B cell (primary cell): ENCODE measurements around the gene PEBP1. TPM values are rescaled to one million over a fixed set of nuclear protein-coding genes. Genes with fewer than 3 reads are reported as not detected.

Experiments
- ATAC-seq: fragments of 200-7000 bp; cut with Tn5 transposase; one replicate; pipeline ENCODE4 v1.10.0; 2021; ENCODE audit warnings: low read depth, mild to moderate bottlenecking, moderate number of reproducible peaks, moderate library complexity
- CTCF ChIA-PET: fragments of 350-600 bp; sonication (Branson Sonifier 250); formaldehyde crosslinking; loops from one replicate; lab custom pipeline; 2021; ENCODE audit warnings: antibody characterized with exemption, inconsistent platforms; lab: Charles Lee
- POLR2A ChIA-PET: fragments of 350-600 bp; sonication (Branson Sonifier 250); formaldehyde crosslinking; loops from one replicate; lab custom pipeline; 2021; ENCODE audit warnings: antibody characterized with exemption; lab: Charles Lee
- DNase-seq: peaks from one replicate; pipeline ENCODE4 v3.0.0; 2013
- H2AFZ ChIP-seq: 2 replicates; pipeline ENCODE4 v1.6.1; 2012; ENCODE audit warnings: mild to moderate bottlenecking, low read depth, low read length; ENCODE audit not compliant: insufficient read depth, poor library complexity, severe bottlenecking
- H3K27ac ChIP-seq, 2 donors: 1 replicate in 1 of 2; 2 replicates in 1 of 2; pipeline ENCODE4 v1.5.1; 2012 to 2013; ENCODE audit warnings: low read length in 2 of 2, mild to moderate bottlenecking in 2 of 2, moderate library complexity in 1 of 2
- H3K27me3 ChIP-seq, 4 experiments: fragments of 200-600 bp in 1 of 4; sonication (generic) in 1 of 4; replicated peaks in 1 of 4; 1 replicate in 2 of 4; 2 replicates in 2 of 4; pipeline versions ENCODE4 v1.6.1 to v1.7.0; 2013 to 2016; ENCODE audit warnings: low read length in 3 of 4, mild to moderate bottlenecking in 2 of 4, mixed read lengths in 1 of 4, moderate library complexity in 1 of 4; ENCODE audit not compliant: insufficient read depth in 4 of 4, control insufficient read depth in 3 of 4; ENCODE audit errors: control extremely low read depth in 1 of 4
- H3K36me3 ChIP-seq, 2 experiments: replicated peaks in 1 of 2; 1 replicate in 1 of 2; 2 replicates in 1 of 2; pipeline versions ENCODE4 v1.6.1 to v1.7.1; 2013; ENCODE audit warnings: low read length in 1 of 2; ENCODE audit not compliant: insufficient read depth in 2 of 2, control insufficient read depth in 1 of 2; ENCODE audit errors: control extremely low read depth in 1 of 2, extremely low read depth in 1 of 2
- H3K4me1 ChIP-seq, 2 donors: fragments of 200-600 bp in 1 of 2; sonication (generic) in 1 of 2; 1 replicate in 1 of 2; 2 replicates in 1 of 2; pipeline versions ENCODE4 v1.5.1 to v1.6.1; 2013 to 2017; ENCODE audit warnings: low read length in 2 of 2; ENCODE audit not compliant: control insufficient read depth in 2 of 2, insufficient read depth in 2 of 2
- H3K4me2 ChIP-seq: replicated peaks from 2 replicates; pipeline ENCODE3; 2012; ENCODE audit warnings: mild to moderate bottlenecking, low read depth, low read length; ENCODE audit not compliant: poor library complexity, severe bottlenecking
- H3K4me3 ChIP-seq, 5 experiments: fragments of 200-600 bp in 1 of 5; sonication (generic) in 1 of 5; 1 replicate in 3 of 5; 2 replicates in 2 of 5; pipeline versions ENCODE4 v1.5.1 to v1.7.0; 2011 to 2016; ENCODE audit warnings: low read length in 4 of 5, mild to moderate bottlenecking in 4 of 5, low read depth in 2 of 5, control low read depth in 1 of 5, moderate library complexity in 1 of 5; ENCODE audit not compliant: insufficient read depth in 1 of 5; ENCODE audit errors: control extremely low read depth in 1 of 5, extremely low read depth in 1 of 5
- H3K79me2 ChIP-seq: fragments of 200-600 bp; sonication (generic); one replicate; pipeline ENCODE4 v1.6.0; 2016; ENCODE audit warnings: low read length; ENCODE audit not compliant: control insufficient read depth, insufficient read depth
- H3K9ac ChIP-seq: fragments of 200-600 bp; sonication (generic); 2 replicates; pipeline ENCODE4 v1.6.1; 2017; ENCODE audit warnings: mild to moderate bottlenecking, low read length, moderate library complexity
- H3K9me3 ChIP-seq, 3 donors: one replicate each; pipeline versions ENCODE4 v1.6.1 to v1.7.1; 2013; ENCODE audit warnings: low read length in 2 of 3; ENCODE audit not compliant: control insufficient read depth in 2 of 3, insufficient read depth in 1 of 3; ENCODE audit errors: control extremely low read depth in 1 of 3
- H4K20me1 ChIP-seq: 2 replicates; pipeline ENCODE4 v1.6.0; 2012; ENCODE audit warnings: mild to moderate bottlenecking, low read length; ENCODE audit not compliant: insufficient read depth, control insufficient read depth, poor library complexity, severe bottlenecking
- H3K27ac Mint-ChIP-seq: one replicate; pipeline ENCODE4 v1.8.0; 2021; ENCODE audit warnings: mixed read lengths
- H3K27me3 Mint-ChIP-seq: one replicate; pipeline ENCODE4 v1.8.0; 2021; ENCODE audit warnings: mixed read lengths
- H3K4me1 Mint-ChIP-seq: one replicate; pipeline ENCODE4 v1.8.0; 2021; ENCODE audit warnings: mixed read lengths
- H3K4me3 Mint-ChIP-seq: one replicate; pipeline ENCODE4 v1.8.0; 2021; ENCODE audit warnings: mixed read lengths
- H3K9me3 Mint-ChIP-seq: one replicate; pipeline ENCODE4 v1.8.0; 2022; ENCODE audit warnings: mixed read lengths; ENCODE audit not compliant: insufficient read depth
- CTCF ChIP-seq: fragments of 200-600 bp; IDR thresholded peaks from one replicate; pipeline ENCODE4 v1.8.0; 2022; ENCODE audit warnings: antibody characterized with exemption, mild to moderate bottlenecking
- EZH2 ChIP-seq: IDR thresholded peaks from 2 replicates; pipeline ENCODE4 v1.6.1; 2012; ENCODE audit warnings: borderline replicate concordance, low read depth, mild to moderate bottlenecking, moderate library complexity, low read length; ENCODE audit not compliant: insufficient read depth, poor library complexity, severe bottlenecking
- WGBS: methylation state at CpG from one replicate; pipeline ENCODE4 v1.1.5; 2013; ENCODE audit warnings: missing lambda C conversion rate; ENCODE audit not compliant: insufficient coverage; 5-methylcytosine and 5-hydroxymethylcytosine counted together
- intact Hi-C: fragments of 100-400 bp; cut with micrococcal nuclease; formaldehyde crosslinking; loops from one replicate; pipeline ENCODE4 v1.10.0; 2022
- polyA plus RNA-seq: library from polyadenylated mRNA; depleted of rRNA; stranded (reverse); fragments of >200 nt; gene quantifications from 2 replicates; pipeline ENCODE4 v1.2.3, GENCODE V29; 2012
- total RNA-seq, 2 donors: library from RNA; stranded (reverse); fragments of 120-200 nt in 1 of 2; gene quantifications; 1 replicate in 1 of 2; 2 replicates in 1 of 2; pipeline versions ENCODE4 v1.2.3 to v1.2.4, GENCODE V29; 2013 to 2022

The PEBP1 gene
- total and polyA plus RNA-seq, 2 donors (not counting 1 experiment from before 2014, with no cell fraction given): 76.6 to 106 TPM

DNA sequence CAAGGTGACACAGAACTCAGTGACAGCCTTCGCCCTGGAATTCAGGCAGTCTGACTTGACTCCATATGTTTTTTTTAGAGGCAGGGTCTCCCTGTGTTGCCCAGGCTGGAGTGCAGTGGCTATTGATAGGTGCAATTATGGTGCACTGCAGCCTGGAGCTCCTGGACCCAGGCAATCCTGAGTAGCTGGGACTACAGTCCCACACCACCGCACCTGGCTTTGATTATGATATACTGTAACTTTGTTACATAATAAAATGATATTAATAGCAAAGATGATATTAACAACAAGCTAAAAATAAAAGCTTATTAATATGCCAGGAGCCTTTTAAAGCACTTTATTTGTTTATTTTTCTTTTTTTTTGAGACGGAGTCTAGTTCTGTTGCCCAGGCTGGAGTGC is 41.9 kb upstream of the PEBP1 start:
- TF ChIP-seq EZH2: no peak
- no peak for TF ChIP-seq CTCF
- intact Hi-C loops: no loop called here
- Histone ChIP-seq H3K79me2 (no peaks in the 10 kb centered on the region), H3K27ac (no peak overlapping the region), H3K9ac (no peak overlapping the region), H3K4me3 (no peak overlapping the region), H3K36me3 (no peaks in the 10 kb centered on the region), H3K4me1 (no peaks in the 10 kb centered on the region), H3K9me3 (no peaks in the 10 kb centered on the region), H3K4me2 (no peak overlapping the region), H4K20me1 (no peaks in the 10 kb centered on the region), H2AFZ (no peak overlapping the region), H3K27me3 (no peaks in the 10 kb centered on the region)
- Mint-ChIP-seq H3K27me3 (peaks cover 3% of the 10 kb centered on the region), H3K4me1 (no peaks in the 10 kb centered on the region), H3K27ac (no peak overlapping the region), H3K4me3 (no peak overlapping the region), H3K9me3 (no peaks in the 10 kb centered on the region)
- ChIA-PET POLR2A (no interaction called here), CTCF (no interaction called here)
- ATAC-seq (no peak), DNase-seq (no peak)
- WGBS: 100% methylated on average over 1 of the region's 3 CpGs

GRCh38 chr12:118098401-118098800 is 37.5 kb upstream of the PEBP1 start:
- ChIA-PET POLR2A (no interaction called here), CTCF (no interaction called here)
- no peak overlapping the region for H3K4me3 ChIP-seq
- no peaks in the 10 kb centered on the region for H4K20me1 ChIP-seq
- no peak for ATAC-seq
- H3K4me2 ChIP-seq: no peak overlapping the region
- no peaks in the 10 kb centered on the region for H3K9me3 ChIP-seq
- H3K4me1 ChIP-seq: peaks cover 0 to 5% of the 10 kb centered on the region in 2 donors
- no peak overlapping the region for H3K9ac ChIP-seq
- Mint-ChIP-seq H3K9me3 (no peaks in the 10 kb centered on the region), H3K27ac (no peak overlapping the region), H3K4me1 (peaks cover 5% of the 10 kb centered on the region), H3K27me3 (peaks cover 16% of the 10 kb centered on the region), H3K4me3 (no peak overlapping the region)
- no CpG with 5 or more reads among the region's 3 CpGs for WGBS
- H3K27me3 ChIP-seq: peaks cover 0 to 16% (median 3%) of the 10 kb centered on the region in 4 experiments
- DNase-seq: no peak
- no peak overlapping the region for H3K27ac ChIP-seq
- H2AFZ ChIP-seq: no peak overlapping the region
- no peaks in the 10 kb centered on the region for H3K79me2 ChIP-seq
- intact Hi-C loops: no loop called here
- no peaks in the 10 kb centered on the region for H3K36me3 ChIP-seq
- TF ChIP-seq EZH2: no peak
- no peak for TF ChIP-seq CTCF
